ENCODE data around the gene CCDC34.

The CCDC34 gene

DNA sequence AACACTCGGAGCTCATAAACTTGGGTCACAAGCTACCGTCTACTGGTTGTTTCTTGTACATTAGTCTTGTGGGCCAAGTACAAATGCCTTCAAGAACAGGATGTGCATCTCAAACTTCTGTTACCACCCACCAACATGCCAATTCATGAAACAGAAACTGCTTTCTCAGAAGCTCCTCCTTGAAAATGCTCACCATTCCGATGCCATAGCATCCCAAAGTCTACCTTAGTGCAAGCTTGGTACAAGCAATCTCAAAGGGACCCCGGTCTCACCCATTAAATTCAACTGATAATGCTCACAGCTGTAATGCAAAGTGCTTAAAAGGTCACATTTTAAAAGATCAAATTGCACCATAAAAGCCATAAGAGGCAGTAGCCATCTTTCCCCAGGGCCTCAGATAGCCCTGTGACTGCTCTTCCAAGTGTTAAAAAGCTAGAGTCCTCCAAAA lies 31.8 kb upstream of the CCDC34 start:
- Histone ChIP-seq H3K4me2 (ENCODE audit: low read depth, low read length) (no peak overlapping the region), H3K4me3 (ENCODE audit: low read length) (no peak overlapping the region)

DNA sequence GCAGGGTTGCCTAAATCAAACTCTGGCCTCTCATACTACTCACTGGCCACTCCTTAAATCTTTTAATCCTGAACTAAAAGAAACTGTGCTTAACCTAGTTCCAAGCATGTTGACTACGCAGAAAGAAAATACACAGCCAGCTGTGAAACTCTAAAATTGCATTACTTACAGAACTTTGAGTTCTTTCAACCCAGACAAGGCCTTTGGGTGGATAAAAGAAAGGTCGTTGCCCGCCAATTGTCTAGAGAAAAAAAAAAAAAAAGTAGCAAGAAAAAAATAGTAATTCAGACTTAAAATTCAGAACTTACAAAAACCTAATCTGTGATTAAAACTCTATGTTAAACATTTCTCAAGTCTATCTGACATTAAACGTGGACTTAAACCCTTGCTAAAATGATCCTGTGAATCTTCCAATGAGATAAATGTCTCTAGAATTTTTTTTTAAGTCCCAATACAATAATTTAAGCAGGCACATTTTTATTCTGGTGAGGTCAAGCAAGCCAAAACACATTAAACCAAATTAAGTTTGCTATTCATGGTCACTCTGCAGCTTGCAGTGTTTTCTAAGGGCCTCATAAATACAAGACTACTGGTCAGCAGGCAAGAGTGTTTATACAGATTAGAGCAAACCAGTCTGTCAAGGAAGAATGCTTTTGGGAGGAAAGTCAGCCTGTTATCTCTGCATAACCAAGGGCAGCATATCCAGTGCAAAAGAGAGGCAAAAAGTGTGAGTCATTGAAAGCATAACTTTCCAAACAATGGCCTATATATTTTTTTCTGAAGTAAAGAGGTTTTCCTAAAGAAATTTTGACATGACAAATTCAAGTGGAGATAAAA lies 29.5 kb upstream of the CCDC34 start:
- TF ChIP-seq, protein P1, sequence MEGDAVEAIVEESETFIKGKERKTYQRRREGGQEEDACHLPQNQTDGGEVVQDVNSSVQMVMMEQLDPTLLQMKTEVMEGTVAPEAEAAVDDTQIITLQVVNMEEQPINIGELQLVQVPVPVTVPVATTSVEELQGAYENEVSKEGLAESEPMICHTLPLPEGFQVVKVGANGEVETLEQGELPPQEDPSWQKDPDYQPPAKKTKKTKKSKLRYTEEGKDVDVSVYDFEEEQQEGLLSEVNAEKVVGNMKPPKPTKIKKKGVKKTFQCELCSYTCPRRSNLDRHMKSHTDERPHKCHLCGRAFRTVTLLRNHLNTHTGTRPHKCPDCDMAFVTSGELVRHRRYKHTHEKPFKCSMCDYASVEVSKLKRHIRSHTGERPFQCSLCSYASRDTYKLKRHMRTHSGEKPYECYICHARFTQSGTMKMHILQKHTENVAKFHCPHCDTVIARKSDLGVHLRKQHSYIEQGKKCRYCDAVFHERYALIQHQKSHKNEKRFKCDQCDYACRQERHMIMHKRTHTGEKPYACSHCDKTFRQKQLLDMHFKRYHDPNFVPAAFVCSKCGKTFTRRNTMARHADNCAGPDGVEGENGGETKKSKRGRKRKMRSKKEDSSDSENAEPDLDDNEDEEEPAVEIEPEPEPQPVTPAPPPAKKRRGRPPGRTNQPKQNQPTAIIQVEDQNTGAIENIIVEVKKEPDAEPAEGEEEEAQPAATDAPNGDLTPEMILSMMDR (IDR thresholded peaks at IDR 0.05; ENCODE audit: low read length): no peak
- TF ChIP-seq EZH2 (optimal IDR thresholded peaks at IDR 0.05; ENCODE audit: low read depth, low read length) (no peak), EZH2phosphoT487 (IDR thresholded peaks at IDR 0.05; ENCODE audit: low read length) (no peak)

More for the DNA sequence above, 31.8 kb upstream of the CCDC34 start:
- Histone ChIP-seq H3K27me3 (replicated peaks; ENCODE audit: insufficient read depth, low read length) (no peaks in the 10 kb centered on the region), H3K27ac (ENCODE audit: low read length) (no peak overlapping the region), H3K9me3 (replicated peaks; ENCODE audit: insufficient read depth, low read length) (no peaks in the 10 kb centered on the region), H3K36me3 (replicated peaks; ENCODE audit: insufficient read depth, low read length) (no peaks in the 10 kb centered on the region), H3F3A (ENCODE audit: insufficient read depth, low read length) (no peaks in the 10 kb centered on the region), H4K20me1 (ENCODE audit: insufficient read depth, low read length) (no peaks in the 10 kb centered on the region), H3K79me2 (ENCODE audit: low read length) (no peaks in the 10 kb centered on the region), H2AFZ (ENCODE audit: low read length) (no peak overlapping the region), H3K9ac (ENCODE audit: low read length) (no peak overlapping the region), H3K9me2 (replicated peaks; ENCODE audit: insufficient read depth, low read length) (no peaks in the 10 kb centered on the region), H3K4me1 (ENCODE audit: low read length) (no peaks in the 10 kb centered on the region)
- TF ChIP-seq EZH2phosphoT487 (IDR thresholded peaks at IDR 0.05; ENCODE audit: low read length) (no peak), EZH2 (optimal IDR thresholded peaks at IDR 0.05; ENCODE audit: low read depth, low read length) (no peak)
- TF ChIP-seq, protein P1 (IDR thresholded peaks at IDR 0.05; ENCODE audit: low read length): no peak
- no peak for DNase-seq

DNA sequence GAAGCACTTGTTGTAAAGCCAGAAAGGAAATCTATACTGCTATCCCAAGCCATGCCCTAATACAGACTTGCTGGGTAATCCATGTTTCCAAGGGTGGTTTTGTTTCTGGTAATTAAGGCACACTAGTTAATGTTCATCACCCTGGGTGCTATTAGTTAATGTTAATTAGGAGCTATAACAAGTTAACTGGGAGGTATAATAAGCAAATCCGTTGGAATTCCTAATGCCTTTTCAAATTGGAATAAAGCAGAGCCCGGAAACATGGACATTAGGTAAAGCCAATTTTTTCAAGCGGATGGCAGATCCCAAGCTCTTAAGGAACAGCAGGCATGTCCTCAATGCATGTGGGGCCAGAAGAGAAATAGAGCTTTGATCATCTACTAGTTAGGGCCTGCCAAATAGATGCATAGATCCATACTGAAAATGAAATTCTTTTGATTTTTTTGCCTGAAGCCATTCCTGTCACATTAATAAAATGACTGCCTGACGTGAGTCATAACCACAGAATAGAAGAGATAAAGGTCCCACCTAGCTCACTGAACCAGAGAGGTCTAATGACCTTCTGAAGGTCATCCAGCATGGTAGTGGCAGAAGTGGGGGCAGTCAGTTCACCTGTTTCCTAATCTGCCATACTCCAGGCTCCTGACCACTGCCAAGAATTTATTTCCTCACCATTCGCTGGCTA lies 28.5 kb upstream of the CCDC34 start:
- Histone ChIP-seq H3K9ac (ENCODE audit: low read length) (no peak overlapping the region), H3F3A (ENCODE audit: insufficient read depth, low read length) (no peaks in the 10 kb centered on the region), H3K4me1 (ENCODE audit: low read length) (no peaks in the 10 kb centered on the region), H3K9me3 (replicated peaks; ENCODE audit: insufficient read depth, low read length) (no peaks in the 10 kb centered on the region), H3K4me3 (ENCODE audit: low read length) (no peak overlapping the region), H3K9me2 (replicated peaks; ENCODE audit: insufficient read depth, low read length) (no peaks in the 10 kb centered on the region), H3K4me2 (ENCODE audit: low read depth, low read length) (no peak overlapping the region), H3K27me3 (replicated peaks; ENCODE audit: insufficient read depth, low read length) (no peaks in the 10 kb centered on the region), H3K79me2 (ENCODE audit: low read length) (no peaks in the 10 kb centered on the region), H3K27ac (ENCODE audit: low read length) (no peak overlapping the region), H2AFZ (ENCODE audit: low read length) (no peak overlapping the region), H4K20me1 (ENCODE audit: insufficient read depth, low read length) (no peaks in the 10 kb centered on the region), H3K36me3 (replicated peaks; ENCODE audit: insufficient read depth, low read length) (no peaks in the 10 kb centered on the region)
- no peak for TF ChIP-seq EZH2phosphoT487 (IDR thresholded peaks at IDR 0.05; ENCODE audit: low read length)
- TF ChIP-seq, protein P1 (IDR thresholded peaks at IDR 0.05; ENCODE audit: low read length): no peak
- TF ChIP-seq EZH2 (optimal IDR thresholded peaks at IDR 0.05; ENCODE audit: low read depth, low read length): no peak
- no peak for DNase-seq

More for the DNA sequence above, 29.5 kb upstream of the CCDC34 start:
- Histone ChIP-seq H3K9me2 (replicated peaks; ENCODE audit: insufficient read depth, low read length) (no peaks in the 10 kb centered on the region), H2AFZ (ENCODE audit: low read length) (no peak overlapping the region), H3K9ac (ENCODE audit: low read length) (no peak overlapping the region), H4K20me1 (ENCODE audit: insufficient read depth, low read length) (no peaks in the 10 kb centered on the region), H3K4me1 (ENCODE audit: low read length) (no peaks in the 10 kb centered on the region), H3K27me3 (replicated peaks; ENCODE audit: insufficient read depth, low read length) (no peaks in the 10 kb centered on the region), H3K79me2 (ENCODE audit: low read length) (no peaks in the 10 kb centered on the region), H3K4me2 (ENCODE audit: low read depth, low read length) (no peak overlapping the region), H3F3A (ENCODE audit: insufficient read depth, low read length) (no peaks in the 10 kb centered on the region), H3K27ac (ENCODE audit: low read length) (no peak overlapping the region), H3K4me3 (ENCODE audit: low read length) (no peak overlapping the region), H3K36me3 (replicated peaks; ENCODE audit: insufficient read depth, low read length) (no peaks in the 10 kb centered on the region), H3K9me3 (replicated peaks; ENCODE audit: insufficient read depth, low read length) (no peaks in the 10 kb centered on the region)
- no peak for DNase-seq
